ENCODE data around the gene RET.

Gene RET

DNA sequence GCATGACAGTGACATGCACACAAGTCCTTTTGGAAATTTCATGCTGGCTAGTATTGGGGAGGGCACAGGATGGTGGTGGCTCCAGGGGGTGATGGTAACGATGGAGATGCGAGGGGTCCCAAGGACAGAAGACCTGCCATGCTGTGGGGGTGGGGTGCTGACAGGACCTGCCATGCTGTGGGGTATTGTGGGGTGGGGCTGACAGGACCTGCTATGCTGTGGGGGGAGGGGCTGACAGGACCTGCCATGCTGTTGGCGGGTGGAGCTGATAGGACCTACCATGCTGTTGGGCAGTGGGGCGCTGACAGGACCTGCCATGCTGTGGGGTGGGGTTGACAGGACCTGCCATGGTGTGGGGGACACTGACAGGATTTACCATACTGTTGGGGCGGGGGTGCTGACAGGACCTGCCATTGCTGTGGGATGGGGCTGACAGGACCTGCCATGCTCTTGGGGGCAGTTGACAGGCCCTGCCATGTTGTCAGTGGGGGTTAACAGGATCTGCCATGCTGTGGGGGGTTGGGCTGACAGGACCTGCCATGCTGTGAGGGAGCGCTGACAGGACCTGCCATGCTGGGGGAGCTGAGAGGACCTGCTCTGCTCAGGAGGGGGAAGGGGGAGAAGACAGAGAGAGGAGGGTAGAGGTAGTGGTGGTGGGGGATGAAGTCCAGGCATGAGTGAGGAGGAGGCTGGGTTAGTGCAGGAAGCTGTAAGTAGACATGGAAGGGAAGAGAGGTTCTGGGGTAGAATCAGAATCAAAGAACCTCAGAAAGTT lies 36.2 kb upstream of the RET start:
- no peak overlapping the region for H3K4me3 ChIP-seq (ENCODE audit: low read depth, low read length)
- no peak for TF ChIP-seq CTCF (IDR thresholded peaks at IDR 0.05; ENCODE audit: low read depth, low read length, missing control alignments)
- no peak for DNase-seq (ENCODE audit: low read depth)

GRCh38 chr10:43041422-43042342 lies 35.2 kb upstream of the RET start:
- no peak for TF ChIP-seq CTCF (IDR thresholded peaks at IDR 0.05; ENCODE audit: low read depth, low read length, missing control alignments)
- no peak overlapping the region for H3K4me3 ChIP-seq (ENCODE audit: low read depth, low read length)
- no peak for DNase-seq (ENCODE audit: low read depth)

GRCh38 chr10:43042503-43043341 lies 34.1 kb upstream of the RET start:
- H3K4me3 ChIP-seq (ENCODE audit: low read depth, low read length) = no peak overlapping the region
- no peak for DNase-seq (ENCODE audit: low read depth)
- TF ChIP-seq CTCF (IDR thresholded peaks at IDR 0.05; ENCODE audit: low read depth, low read length, missing control alignments) = no peak

GRCh38 chr10:43043342-43043772 lies 33.5 kb upstream of the RET start:
- no peak overlapping the region for H3K4me3 ChIP-seq (ENCODE audit: low read depth, low read length)
- no peak for DNase-seq (ENCODE audit: low read depth)
- TF ChIP-seq CTCF (IDR thresholded peaks at IDR 0.05; ENCODE audit: low read depth, low read length, missing control alignments) = no peak

DNA sequence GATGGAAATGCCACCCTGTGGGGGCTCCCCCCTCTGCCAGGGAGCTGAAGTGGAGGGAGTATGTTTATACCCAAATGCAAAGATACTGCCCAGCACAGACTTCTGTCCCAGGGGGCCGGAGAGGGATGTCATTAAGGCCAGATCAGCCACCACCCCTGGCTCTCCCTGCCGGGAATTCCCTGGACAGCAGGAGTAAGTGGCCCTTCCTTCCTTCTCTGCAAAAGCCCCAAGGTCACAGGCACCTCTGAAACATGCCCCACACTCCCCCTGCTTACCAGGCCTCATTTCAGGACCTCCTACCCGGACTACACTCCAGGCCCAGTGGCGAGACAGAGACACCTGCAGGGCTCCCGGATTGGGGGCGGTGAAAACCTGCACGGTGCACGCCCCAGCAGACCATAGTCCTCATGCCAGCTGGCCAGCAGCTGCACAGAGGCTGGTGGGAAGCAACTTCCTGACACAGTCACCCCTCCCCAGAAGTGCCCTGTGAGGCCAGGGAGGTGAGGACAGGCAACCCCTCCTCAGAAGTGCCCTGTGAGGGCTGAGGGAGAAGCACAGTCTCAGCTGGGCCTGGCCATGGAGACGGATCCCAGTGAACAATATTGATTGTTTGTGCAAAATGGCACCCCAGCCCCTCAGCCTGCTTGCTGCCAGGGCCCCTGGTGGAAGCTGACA lies 33.0 kb upstream of the RET start:
- no peak for DNase-seq (ENCODE audit: low read depth)
- no peak overlapping the region for H3K4me3 ChIP-seq (ENCODE audit: low read depth, low read length)
- TF ChIP-seq CTCF (IDR thresholded peaks at IDR 0.05; ENCODE audit: low read depth, low read length, missing control alignments) = no peak

- no peak for DNase-seq (ENCODE audit: low read depth)
- no peak for TF ChIP-seq CTCF (IDR thresholded peaks at IDR 0.05; ENCODE audit: low read depth, low read length, missing control alignments)
Observed at GRCh38 chr10:43044448-43044921, 32.4 kb upstream of the RET start.

More at GRCh38 chr10:43044448-43044921, 32.4 kb upstream of the RET start:
- H3K4me3 ChIP-seq (ENCODE audit: low read depth, low read length) = no peak overlapping the region

Data from GM12864 (cell line).